Stimulated activated CD8-positive, alpha-beta memory T cell treated with anti-CD3 and anti-CD28 coated beads, Interleukin-4, amount 100 ng/mL, for 4 hours (primary cell): ENCODE results near the gene HTR6.
"Not testable (repeated sequence)": the region's sequence is repeated elsewhere in the genome, so short reads cannot be mapped to it uniquely, and the experiment has no call there.

Experiments
- DNase-seq, 2 donors: peaks; one replicate each; pipeline ENCODE4 v3.0.0-alpha.2; 2020; ENCODE audit warnings: low read depth in 2 of 2, low spot score in 1 of 2

The HTR6 gene

DNA sequence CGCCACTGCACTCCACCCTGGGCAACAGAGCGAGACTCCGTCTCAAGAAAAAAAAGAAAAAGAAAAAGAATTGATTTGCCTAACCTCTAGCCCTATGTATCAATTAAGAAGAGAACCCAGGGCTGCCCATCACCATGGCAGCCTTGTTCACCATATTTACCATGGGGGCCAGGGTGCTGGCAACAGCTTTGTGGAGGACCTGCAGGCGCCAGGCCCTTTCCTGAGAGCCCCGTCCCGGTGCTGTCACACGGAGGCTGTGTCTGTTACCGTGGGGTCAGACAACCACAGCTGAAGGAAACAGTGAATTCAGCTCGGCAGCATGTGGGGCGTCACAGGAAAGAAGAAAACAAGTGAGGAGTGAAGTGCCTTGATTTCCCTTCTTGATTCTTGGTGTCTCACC, 27.1 kb upstream of the HTR6 start:
- no peak for DNase-seq

DNA sequence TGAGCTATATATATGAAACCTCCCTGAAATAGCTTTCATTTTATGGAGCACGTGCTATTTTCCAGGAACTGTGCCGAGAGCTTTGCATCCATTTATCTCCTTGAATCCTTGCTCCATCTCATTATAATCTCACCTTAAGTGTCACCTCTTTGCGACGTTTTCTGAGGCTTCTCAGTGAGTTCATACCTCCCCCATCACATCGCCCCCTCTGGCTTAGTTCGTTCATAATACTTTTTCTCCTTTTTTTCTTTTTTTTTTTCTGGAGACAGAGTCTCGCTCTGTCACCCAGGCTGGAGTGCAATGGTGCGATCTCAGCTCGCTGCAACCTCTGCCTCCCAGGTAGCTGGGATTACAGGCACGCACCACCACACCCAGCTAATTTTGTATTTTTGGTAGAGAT, 25.4 kb upstream of the HTR6 start:
- DNase-seq: not testable (repeated sequence)

DNA sequence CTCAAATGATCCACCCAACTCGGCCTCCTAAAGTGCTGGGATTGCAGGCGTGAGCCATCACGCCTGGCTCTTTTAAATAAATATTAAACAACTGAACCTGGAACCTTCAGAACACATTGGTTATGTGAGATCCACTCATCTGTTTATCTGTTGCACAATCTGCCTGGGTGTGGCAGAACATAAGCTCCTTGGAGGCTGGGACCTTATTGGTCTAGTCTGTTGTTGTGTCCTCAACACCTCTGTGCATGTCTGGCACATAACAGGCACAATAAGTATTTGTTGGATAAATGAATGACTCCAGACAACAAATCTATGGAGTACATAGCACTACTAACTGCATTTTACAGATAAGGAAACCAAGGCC, 24.7 kb upstream of the HTR6 start:
- DNase-seq: no peak

DNA sequence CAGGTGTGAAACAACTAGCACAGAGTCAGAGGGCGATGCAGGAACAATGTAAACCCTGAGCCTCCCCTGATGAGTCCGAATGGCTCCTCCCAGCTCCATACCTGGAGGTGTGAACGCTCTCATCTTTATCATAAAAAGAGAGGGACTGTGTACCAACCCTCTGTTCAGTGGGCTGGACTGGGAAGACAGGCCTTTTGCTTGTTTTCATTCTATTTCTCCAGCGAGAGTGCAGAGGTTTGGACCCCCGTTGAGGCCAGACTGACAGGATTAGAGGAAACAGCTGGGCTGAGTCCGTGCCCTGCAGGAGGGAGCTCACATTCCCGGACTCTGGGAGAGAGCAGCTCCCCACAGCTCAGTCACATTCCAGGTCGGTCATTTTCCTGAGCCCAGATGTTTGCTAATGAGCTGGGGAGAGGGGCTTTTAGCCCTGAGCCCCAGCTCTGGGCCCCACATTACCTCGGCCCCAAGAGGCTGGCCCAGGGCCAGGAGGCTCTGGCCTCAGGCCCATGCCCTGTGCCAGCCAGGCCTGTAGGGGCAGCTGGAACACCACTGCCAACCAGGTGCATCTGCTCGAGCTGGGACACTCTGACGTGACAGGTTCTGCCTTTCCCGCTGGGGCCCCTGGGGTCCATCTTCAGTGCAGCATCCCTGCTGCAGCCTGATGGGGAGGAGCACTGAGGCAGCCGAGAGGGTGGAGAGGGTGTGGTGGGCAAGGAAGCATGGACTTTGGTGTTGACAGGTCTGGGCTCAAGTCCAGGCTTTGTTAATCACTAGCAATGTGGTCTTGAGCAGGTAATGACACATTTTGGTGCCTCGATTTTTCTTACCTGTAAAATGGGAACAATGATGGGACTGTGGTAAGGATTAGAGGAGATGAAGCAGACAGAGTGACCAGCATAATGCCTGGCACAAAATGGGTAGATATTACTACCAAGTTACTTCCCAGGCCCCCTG, 24.0 kb upstream of the HTR6 start:
- no peak for DNase-seq

DNA sequence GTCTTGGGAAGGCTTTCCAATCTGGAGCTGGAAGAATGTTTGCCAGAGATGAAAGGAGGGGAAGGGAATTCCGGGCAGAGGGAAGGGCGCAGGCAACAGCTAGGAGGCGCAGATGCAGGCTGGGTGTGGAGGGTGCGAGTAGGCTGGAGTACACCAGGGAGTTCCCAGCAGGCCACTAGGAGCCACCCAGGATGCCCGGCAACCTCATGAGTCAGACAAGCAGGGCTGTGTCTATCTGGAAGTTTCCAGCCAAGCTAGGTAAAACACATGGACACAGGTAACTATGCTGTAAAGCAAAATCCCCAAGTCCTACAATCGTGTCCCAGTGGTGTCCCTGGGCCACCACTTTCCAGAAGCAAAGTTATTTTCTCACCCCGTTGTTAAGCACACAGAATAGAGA, 21.6 kb upstream of the HTR6 start:
- DNase-seq: no peak

DNA sequence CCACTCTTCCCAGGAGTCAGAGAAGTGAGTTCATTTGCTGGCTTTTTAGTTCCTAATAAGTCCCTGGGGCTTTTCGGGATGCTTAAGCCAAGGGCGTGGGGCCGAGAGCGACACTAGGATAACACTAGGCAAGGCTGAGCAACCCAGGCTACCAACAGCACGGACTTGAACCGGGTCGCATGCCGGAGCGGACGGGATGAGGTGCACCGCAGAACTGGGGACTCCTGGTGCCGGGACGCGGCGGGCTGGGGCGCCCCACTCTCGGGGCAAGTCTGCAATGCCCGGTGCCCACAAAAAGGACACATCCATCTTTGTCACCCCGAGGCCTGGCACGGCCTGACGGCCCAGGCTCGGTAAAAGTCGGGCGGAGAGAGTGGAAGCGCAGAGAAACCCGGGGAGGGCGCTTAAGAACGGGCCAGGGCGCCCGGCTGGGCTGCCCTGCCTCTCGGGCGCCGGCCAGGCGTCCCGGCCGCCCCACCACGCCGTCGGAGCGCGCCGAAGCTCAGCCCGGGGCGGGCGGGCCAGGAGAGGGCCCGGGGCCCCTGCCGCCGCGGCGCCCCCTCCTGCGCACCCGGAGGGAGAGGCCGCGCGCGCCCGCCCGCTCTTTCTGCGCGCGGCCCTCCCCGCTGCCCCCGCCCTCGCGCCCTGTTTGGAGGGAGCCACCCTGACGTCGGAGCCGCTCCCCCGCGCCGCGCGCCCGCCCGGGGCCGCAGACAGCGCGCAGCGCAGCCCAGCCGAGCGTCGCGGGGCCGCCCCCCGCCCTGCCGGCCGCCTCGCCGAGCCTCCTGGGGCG, 20.9 kb upstream of the HTR6 start, which contains the start of gene NBL1:
NBL1 (plus strand) TSS at position 710 of the 793 bp plus-strand sequence. CDS start 10,720 bp downstream, outside the sequence.
- DNase-seq: peak; percentile 29 to 60

DNA sequence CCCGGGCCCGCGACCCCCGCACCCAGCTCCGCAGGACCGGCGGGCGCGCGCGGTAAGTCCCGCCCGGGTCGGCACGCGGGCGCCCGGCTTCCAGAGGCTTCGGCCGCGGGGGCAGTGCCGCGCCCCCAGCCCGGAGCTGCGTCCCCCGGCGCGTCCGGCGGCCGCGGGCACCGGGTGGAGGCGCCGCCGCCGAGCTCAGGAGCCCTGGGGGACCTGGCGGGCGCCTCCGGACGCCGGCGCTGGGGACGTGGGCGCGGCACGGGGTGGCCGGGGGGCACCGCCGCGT, 20.3 kb upstream of the HTR6 start:
- DNase-seq: no peak

DNA sequence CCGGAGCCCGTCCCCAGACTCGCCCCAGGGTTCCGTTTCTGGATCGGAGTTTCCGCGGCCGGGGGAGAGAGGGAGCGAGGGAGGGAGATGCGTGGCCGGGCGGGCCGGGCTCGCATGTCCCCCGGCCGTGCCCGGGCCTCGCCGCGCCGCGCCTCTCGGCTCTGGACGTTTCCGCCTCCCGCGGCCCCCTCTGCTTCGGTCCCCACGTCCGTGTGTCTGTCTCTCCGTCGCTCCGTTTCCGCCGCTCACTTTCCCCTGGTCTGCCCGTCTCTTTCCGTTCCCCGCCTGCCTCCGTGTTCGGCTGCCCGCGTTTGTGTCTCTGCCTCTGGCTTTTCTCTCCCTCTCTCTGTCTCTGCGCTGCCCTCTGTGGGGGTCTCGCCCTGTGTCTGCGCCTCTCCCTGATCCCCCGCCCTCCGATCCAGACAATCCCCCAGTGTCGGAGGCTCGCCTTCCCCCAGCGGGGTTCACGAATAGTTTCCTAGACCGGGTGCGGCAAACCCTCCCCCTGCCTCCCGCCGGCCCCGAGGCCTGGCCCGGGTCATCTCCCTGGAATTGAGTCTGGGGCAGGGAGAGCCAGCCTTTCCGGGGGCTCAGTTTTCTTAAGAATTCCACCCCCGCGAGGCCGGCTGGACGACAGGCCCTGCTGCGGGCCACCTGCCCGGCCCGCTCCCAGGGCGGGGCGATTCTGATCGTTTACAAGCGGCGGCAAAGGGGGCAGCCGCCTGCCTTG, 19.8 kb upstream of the HTR6 start:
- no peak for DNase-seq

DNA sequence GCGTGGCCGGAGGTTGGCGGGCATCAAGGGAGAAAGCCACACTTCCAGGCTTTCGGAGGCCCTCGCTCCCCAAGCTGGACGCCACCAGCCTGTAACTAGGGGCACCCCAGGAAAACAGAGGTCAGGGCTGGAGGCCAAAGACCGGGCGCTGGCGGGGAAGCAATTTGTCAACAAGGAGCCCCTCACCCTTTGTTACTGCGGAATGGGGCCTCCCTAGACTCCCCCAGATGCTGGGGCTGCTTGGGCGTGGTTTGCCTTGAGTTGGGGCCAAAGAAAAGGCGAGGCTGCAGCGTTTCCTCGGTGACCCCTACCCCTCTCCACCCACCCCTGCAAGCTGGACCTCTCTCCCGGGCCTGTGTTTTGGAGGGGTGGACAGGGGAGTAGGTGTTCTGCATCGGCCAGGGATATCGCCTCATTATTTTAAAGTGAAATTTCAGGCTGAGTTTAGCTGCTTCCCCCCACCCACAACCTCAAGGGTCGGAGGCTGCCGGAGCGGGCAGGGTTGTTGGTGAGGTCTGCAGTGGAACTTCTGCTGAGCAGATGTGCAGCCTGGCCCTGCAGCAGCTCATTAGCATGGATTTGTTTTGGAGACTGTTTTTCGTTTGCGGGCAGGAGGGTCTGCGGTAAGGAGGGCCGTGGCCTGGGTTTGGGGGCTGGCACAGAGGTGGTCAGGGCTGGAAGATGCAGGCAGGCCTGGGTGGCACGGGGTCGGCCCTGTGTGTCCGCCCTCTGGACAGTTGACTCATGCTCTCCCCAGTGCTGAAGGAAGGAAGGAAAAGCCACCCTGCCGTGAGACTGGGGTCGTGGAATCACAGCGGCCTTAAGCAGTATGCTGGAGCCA, 19.0 kb upstream of the HTR6 start:
- DNase-seq: no peak

DNA sequence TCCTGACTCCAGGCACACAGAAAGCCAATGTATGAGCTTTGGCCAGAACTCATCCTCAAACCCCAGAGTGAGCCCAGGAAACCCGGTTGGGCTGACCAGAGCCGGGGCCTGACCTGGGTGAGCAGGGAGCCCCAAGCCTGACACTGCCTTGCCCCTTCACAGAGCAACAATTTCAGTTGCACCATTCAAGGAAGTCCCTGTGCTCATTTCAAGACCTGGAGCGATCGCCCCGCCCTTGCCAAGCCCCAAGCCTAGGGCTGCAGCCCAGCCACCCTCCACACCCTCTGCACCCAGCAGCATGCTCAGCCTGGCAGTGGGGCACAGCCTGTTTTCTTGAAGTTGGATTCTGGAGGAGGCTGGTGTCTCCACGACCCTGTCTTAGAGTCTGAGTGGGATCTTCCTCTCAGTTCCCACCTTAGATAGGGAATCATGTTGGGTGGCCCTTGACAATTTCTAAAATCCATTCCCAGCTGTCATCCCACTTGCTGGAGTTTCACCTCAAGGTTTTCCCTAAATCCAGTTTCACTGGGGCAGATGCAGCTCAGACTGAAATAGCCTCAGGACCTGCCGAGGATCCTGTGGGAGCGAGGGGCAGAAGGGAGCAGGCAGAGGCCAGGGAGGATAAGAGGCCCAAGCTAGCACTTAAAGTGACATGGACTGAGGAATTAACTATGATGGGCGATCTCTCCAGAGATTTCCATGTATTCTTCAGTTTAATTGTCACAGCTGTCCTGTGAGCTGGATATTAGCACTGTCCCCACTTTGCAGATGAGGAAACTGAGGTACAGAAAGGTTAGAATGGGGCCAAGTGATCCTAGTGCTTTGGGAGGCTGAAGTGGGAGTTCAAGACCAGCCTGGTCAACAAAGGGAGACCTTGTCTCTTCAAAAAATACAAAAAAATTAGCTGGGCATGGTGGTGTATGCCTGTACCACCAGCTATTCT, 18.0 kb upstream of the HTR6 start:
- no peak for DNase-seq

DNA sequence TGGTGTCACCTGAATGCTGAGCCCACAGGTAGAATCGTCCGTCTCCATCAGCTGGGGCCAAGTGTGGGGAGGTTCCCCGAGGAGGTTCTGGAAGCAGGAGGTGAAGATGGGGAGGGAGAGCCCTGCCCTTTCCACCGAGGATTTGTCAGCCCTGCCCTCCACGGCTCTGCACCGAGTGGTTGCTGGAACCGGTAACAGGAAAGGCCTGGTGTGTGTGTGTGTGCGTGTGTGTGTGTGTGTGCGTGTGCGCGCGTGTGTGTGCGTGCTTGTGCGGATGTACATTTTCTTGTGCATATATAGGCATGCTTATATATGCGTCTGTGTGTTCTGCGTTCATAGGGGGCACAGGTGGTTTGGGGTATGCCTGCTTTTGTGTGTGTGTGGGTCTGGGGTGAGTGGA, 17.0 kb upstream of the HTR6 start:
- no peak for DNase-seq

DNA sequence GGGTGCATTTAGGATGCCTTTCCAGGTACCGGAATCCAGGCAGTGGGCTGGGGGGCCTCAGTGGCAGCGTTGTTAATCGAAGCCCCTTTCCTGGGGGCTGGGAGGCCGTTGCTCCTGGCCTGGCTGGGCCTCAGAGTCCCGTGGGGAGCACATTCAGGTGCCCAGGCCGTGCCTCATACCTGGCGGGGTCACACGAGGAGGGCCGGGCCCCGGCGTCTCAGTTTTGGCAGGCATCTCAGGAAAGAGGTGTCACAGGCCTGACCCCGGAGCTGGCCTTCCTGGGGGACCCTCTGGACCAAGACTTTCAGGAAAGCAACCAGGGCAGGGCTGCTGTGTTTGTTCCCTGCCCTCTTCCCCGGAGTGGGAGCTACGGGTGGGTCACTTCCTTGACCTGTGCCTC, 16.4 kb upstream of the HTR6 start:
- no peak for DNase-seq

DNA sequence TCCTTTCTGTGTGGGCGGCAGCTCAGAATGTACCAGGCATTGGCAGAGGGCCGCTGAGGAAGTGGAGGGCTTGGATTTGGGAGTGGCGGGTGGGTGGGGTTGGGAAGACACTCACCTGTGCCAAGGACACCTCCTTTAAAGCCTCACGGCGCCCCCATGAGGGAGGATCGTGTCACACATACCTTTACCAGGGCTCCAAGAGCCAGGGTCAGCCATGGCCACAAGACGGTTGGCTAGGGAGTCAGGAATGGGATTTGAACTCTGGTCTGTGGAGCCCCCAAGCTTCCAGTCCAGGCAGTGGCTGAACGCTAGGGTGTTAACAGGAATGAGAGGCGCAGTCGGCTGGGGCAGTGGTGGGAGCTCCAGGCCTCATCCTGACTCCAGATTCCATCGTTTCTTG, 16.0 kb upstream of the HTR6 start:
- DNase-seq: no peak

DNA sequence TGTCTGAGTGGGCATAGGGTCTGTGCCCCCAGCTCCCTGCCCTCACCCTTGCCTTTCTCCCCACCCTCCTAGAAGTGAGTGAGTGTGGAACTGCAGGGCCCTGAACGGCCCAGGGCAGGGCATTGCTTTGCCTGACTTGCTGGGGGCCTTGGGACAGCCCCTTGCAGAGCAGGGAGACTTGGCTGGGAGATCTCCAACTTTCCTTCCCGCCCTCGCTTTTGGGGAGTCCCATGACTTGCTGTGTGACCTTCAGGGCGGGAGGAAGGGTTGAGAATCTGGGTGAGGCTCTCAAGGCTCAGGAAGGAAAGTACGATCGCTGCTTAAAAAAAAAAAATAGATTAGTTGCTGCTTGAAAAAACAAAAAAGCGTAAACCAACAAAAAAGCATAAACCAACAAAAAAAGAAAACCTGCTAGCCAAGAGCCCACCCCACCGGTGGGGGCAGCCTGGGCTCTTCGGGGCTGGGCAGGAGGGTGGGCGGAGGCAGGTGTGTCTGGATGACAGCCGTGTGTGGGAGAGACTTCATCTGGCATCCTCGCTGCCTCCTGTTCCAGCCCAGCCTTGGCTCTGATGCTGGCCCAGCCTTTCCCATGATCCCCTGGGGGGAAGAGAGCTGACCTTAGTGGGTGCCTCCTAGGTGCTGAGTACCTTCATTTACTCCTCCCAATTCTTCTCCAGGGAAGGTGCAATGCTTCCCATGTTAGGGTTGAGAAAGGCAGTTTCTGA, 14.1 kb upstream of the HTR6 start:
- no peak for DNase-seq

DNA sequence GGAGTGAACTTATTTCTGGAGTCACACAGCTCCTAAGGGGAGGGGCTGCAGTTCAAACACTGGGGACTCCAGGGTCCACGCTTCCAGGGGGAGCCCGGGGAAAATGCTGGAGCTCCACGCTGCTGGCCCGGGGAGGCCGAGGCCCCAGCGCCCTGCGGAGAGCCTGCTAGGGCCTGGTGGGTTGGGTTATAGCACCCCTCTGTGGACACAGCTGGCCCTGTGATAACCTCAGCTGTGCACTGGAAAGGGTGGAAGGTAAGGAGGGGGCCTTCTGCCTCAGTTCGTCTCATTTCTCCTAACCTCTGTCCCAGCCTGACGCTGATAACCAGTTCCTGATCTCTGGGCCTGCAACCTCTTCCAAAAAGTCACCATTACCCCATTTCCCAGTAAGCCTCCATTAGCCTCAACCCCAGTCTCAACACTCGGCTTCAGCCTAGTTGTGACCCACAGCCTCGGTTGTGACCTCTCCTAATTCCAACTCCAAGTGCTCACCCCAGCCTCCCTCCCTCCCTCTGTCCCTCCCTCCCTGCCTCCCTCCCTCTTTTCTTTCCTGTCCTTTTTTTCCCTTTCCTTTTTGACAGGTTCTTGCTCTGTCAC, 13.4 kb upstream of the HTR6 start:
- DNase-seq: no peak

DNA sequence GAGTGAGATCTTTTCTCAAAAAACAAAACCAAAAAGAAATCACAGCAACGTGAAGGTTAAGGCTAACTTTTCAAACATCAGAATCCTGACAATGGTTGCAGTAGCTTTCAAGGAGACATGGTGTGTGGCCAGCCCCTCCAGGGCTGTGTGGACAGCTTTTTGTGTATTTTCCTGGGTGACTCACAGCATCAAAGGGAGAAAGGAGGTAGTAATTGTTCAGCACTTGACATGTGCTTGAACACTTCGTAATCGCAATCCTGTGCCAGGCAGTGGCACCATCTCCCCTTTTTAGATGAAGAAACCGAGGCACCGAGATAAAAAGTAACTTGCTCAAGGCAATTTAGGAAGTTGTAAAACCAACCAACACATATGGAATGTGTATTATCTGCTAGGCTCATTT, 10.3 kb upstream of the HTR6 start:
- no peak for DNase-seq

DNA sequence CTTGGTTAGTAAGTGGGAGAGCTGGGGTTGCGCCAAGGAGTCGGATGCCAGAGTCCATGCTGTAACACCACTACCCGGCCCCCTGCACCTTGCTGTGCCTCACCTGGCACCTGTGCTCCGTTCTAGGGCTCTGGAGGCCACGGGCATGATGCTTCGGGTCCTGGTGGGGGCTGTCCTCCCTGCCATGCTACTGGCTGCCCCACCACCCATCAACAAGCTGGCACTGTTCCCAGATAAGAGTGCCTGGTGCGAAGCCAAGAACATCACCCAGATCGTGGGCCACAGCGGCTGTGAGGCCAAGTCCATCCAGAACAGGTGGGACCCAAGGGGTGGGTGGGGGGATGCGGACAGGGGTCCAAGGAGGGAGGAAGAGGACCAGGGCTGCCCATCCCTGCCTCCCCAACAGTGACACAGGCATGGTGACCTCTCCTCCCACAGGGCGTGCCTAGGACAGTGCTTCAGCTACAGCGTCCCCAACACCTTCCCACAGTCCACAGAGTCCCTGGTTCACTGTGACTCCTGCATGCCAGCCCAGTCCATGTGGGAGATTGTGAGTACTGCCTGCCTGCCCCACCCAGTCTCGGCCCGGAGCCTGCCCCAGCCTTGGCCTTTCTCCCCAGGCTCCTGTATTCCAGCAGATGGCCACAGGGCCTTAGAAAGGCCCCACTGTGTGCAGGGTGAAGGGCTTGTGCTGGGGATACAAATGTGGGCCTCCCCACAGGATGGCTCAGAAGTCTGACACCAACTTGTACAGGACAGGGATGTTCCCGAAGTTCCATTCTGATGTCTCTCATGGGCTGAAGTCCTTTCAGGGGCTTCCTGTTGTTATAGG, 9.6 kb upstream of the HTR6 start:
- DNase-seq: no peak

DNA sequence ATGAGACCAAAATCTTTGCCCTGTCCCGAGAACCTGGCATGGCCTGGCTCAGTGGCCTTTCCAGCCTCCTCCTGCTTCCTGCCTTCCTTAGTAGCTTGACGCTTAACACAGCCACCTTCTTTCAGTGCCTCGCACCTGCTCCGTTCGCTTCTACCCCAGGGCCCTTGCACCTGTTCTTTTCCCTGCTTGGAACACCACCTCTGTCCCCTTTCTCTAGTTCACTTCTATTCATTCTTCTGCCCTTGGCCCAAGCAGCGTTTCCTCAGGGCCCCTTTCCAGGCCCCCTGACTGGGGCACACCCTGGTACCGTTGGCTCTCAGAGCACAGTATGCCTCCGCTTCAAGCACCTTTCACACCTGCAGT, 9.0 kb upstream of the HTR6 start:
- DNase-seq: no peak
